Measurements from ENCODE around the gene VPS11. TPM values are rescaled to one million over a fixed set of nuclear protein-coding genes. Genes with fewer than 3 reads are reported as not detected.

Gene VPS11
- total and polyA plus RNA-seq, 10 of the 15 experiments (the other 5 are each of a cell fraction or from before 2014, with no cell fraction given): 15.8 to 26.4 (median 24.5) TPM

DNA sequence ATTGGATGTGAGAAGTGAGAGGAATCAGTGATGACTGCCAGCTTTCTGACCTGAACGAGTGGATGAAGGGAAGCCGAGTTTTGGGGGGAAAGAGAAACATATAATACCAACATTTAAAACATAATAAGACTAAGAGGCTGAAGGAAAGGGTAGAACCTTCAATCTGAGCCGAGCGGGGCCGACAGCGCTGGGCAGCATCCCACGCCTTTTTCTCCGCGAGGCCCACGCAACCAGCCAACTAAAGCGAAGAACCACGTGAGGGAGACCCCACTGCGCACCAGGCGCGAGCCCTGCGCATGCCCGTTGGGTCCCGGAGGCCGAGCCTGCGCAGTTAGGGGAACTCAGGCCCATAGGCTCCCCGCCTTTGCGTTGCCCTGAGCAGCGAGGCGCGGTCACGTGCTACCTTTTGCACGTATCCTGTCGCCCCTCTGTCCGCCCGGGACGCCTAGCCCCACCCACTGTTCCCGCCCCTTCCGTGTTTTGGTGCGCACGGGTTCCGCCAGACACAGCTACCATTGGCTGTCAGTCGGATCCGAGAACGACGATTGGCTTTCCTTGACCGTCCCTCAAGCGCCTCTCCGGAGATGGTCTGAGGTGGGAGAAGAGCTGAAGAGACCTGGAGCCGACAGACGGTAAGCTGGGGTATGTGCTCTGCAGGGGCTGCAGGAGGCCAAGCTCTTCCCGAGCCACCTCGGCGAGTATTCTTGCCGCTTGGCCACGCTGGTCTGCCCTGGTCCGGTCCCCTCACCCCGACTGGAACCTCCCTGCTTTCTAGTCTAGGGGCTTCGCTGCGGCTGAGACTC is 53.6 kb downstream of the VPS11 start, which contains the start of gene HINFP (continued):
- TF ChIP-seq, protein P1, sequence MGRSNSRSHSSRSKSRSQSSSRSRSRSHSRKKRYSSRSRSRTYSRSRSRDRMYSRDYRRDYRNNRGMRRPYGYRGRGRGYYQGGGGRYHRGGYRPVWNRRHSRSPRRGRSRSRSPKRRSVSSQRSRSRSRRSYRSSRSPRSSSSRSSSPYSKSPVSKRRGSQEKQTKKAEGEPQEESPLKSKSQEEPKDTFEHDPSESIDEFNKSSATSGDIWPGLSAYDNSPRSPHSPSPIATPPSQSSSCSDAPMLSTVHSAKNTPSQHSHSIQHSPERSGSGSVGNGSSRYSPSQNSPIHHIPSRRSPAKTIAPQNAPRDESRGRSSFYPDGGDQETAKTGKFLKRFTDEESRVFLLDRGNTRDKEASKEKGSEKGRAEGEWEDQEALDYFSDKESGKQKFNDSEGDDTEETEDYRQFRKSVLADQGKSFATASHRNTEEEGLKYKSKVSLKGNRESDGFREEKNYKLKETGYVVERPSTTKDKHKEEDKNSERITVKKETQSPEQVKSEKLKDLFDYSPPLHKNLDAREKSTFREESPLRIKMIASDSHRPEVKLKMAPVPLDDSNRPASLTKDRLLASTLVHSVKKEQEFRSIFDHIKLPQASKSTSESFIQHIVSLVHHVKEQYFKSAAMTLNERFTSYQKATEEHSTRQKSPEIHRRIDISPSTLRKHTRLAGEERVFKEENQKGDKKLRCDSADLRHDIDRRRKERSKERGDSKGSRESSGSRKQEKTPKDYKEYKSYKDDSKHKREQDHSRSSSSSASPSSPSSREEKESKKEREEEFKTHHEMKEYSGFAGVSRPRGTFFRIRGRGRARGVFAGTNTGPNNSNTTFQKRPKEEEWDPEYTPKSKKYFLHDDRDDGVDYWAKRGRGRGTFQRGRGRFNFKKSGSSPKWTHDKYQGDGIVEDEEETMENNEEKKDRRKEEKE (IDR thresholded peaks at IDR 0.05): no peak
- TF ChIP-seq SREBF2 (IDR thresholded peaks at IDR 0.05; ENCODE audit: low read length): no peak
- TF ChIP-seq RFX5 (IDR thresholded peaks at IDR 0.05; ENCODE audit: low read depth, low read length): no peak
- no peak for TF ChIP-seq PML (IDR thresholded peaks at IDR 0.05; ENCODE audit: low read length)
- TF ChIP-seq SUPT20H (IDR thresholded peaks at IDR 0.05; ENCODE audit: borderline replicate concordance, control insufficient read depth, low read depth, low read length): no peak
- peak; percentile 5 for TF ChIP-seq SIX5 (IDR thresholded peaks at IDR 0.05; ENCODE audit: low read depth, low read length, severe bottlenecking)
- TF ChIP-seq, protein P2, sequence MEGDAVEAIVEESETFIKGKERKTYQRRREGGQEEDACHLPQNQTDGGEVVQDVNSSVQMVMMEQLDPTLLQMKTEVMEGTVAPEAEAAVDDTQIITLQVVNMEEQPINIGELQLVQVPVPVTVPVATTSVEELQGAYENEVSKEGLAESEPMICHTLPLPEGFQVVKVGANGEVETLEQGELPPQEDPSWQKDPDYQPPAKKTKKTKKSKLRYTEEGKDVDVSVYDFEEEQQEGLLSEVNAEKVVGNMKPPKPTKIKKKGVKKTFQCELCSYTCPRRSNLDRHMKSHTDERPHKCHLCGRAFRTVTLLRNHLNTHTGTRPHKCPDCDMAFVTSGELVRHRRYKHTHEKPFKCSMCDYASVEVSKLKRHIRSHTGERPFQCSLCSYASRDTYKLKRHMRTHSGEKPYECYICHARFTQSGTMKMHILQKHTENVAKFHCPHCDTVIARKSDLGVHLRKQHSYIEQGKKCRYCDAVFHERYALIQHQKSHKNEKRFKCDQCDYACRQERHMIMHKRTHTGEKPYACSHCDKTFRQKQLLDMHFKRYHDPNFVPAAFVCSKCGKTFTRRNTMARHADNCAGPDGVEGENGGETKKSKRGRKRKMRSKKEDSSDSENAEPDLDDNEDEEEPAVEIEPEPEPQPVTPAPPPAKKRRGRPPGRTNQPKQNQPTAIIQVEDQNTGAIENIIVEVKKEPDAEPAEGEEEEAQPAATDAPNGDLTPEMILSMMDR (IDR thresholded peaks at IDR 0.05 in 2 of 3, conservative IDR thresholded peaks at IDR 0.05 in 1 of 3; ENCODE audit: control insufficient read depth in 2 of 3, extremely low read depth in 1 of 3, insufficient read depth in 1 of 3, low read depth in 3 of 3, low read length in 3 of 3): no peak
- TF ChIP-seq, protein P3, sequence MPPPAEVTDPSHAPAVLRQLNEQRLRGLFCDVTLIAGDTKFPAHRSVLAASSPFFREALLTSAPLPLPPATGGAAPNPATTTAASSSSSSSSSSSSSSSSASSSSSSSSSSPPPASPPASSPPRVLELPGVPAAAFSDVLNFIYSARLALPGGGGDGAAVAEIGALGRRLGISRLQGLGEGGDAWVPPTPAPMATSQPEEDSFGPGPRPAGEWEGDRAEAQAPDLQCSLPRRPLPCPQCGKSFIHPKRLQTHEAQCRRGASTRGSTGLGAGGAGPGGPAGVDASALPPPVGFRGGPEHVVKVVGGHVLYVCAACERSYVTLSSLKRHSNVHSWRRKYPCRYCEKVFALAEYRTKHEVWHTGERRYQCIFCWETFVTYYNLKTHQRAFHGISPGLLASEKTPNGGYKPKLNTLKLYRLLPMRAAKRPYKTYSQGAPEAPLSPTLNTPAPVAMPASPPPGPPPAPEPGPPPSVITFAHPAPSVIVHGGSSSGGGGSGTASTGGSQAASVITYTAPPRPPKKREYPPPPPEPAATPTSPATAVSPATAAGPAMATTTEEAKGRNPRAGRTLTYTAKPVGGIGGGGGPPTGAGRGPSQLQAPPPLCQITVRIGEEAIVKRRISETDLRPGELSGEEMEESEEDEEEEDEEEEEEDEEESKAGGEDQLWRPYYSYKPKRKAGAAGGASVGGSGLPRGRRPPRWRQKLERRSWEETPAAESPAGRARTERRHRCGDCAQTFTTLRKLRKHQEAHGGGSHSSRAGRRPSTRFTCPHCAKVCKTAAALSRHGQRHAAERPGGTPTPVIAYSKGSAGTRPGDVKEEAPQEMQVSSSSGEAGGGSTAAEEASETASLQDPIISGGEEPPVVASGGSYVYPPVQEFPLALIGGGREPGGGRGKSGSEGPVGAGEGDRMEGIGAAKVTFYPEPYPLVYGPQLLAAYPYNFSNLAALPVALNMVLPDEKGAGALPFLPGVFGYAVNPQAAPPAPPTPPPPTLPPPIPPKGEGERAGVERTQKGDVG (CRISPR knock-in tag; IDR thresholded peaks at IDR 0.05): no peak; the same call in 1 of the 2 replicates
- TF ChIP-seq RB1 (IDR thresholded peaks at IDR 0.05; ENCODE audit: borderline replicate concordance): 0 out of 2 replicates have a peak, but pooled peaks have one; percentile 26
- TF ChIP-seq NRF1 (conservative IDR thresholded peaks at IDR 0.05; ENCODE audit: low read depth, low read length): peak; percentile 100
- TF ChIP-seq IRF4 (IDR thresholded peaks at IDR 0.05; ENCODE audit: low read depth, low read length): 0 out of 2 replicates have a peak, but pooled peaks have one; percentile 6
- TF ChIP-seq, protein P4, sequence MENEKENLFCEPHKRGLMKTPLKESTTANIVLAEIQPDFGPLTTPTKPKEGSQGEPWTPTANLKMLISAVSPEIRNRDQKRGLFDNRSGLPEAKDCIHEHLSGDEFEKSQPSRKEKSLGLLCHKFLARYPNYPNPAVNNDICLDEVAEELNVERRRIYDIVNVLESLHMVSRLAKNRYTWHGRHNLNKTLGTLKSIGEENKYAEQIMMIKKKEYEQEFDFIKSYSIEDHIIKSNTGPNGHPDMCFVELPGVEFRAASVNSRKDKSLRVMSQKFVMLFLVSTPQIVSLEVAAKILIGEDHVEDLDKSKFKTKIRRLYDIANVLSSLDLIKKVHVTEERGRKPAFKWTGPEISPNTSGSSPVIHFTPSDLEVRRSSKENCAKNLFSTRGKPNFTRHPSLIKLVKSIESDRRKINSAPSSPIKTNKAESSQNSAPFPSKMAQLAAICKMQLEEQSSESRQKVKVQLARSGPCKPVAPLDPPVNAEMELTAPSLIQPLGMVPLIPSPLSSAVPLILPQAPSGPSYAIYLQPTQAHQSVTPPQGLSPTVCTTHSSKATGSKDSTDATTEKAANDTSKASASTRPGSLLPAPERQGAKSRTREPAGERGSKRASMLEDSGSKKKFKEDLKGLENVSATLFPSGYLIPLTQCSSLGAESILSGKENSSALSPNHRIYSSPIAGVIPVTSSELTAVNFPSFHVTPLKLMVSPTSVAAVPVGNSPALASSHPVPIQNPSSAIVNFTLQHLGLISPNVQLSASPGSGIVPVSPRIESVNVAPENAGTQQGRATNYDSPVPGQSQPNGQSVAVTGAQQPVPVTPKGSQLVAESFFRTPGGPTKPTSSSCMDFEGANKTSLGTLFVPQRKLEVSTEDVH (IDR thresholded peaks at IDR 0.05; ENCODE audit: low read depth, partially characterized antibody): no peak
- no peak for TF ChIP-seq NFIC (IDR thresholded peaks at IDR 0.05; ENCODE audit: low read depth, low read length)
- no peak for TF ChIP-seq WRNIP1 (IDR thresholded peaks at IDR 0.05; ENCODE audit: borderline replicate concordance, low read depth, low read length)
- TF ChIP-seq, protein P5, sequence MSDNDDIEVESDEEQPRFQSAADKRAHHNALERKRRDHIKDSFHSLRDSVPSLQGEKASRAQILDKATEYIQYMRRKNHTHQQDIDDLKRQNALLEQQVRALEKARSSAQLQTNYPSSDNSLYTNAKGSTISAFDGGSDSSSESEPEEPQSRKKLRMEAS (IDR thresholded peaks at IDR 0.05; ENCODE audit: low read depth, low read length): peak; percentile 98
- TF ChIP-seq GABPA (IDR thresholded peaks at IDR 0.05; ENCODE audit: low read depth): peak; percentile 85

All from GM12878 (cell line).